OCI-LY7 (cell line): ENCODE measurements around the gene TYK2. TPM values are rescaled to one million over a fixed set of nuclear protein-coding genes. Genes with fewer than 3 reads are reported as not detected.
A peak's percentile ranks its signal among the peaks of the same experiment; 100 is the strongest.
"Not testable (repeated sequence)": the region's sequence is repeated elsewhere in the genome, so short reads cannot be mapped to it uniquely, and the experiment has no call there.

Experiments
- BruUV-seq: library from RNA; stranded (reverse); fragments of 400-500 nt; replicated peaks from 2 replicates; lab custom pipeline; 2021; lab: Mats Ljungman, UMichigan
- CTCF ChIA-PET: fragments of 300-600 bp; sonication (Branson Sonifier 250); formaldehyde crosslinking; loops from one replicate; lab custom pipeline; 2022; ENCODE audit warnings: antibody characterized with exemption; ENCODE audit not compliant: unreplicated experiment; lab: Charles Lee
- POLR2A ChIA-PET: fragments of 300-600 bp; sonication (Branson Sonifier 250); formaldehyde crosslinking; loops from one replicate; lab custom pipeline; 2022; ENCODE audit warnings: antibody characterized with exemption; lab: Charles Lee
- DNase-seq: peaks from one replicate; pipeline ENCODE4 v3.0.0-alpha.2; 2015; ENCODE audit warnings: low spot score
- H2AFZ ChIP-seq: fragments of 200-600 bp; sonication (generic), shearing (Covaris generic); 2 replicates; pipeline ENCODE4 v1.6.1; 2014; ENCODE audit warnings: mild to moderate bottlenecking, antibody characterized with exemption, low read length, moderate library complexity
- H3K27ac ChIP-seq: fragments of 200-600 bp; sonication (generic); 2 replicates; pipeline ENCODE4 v1.5.1; 2014; ENCODE audit warnings: mixed run types, low read depth, mild to moderate bottlenecking, moderate library complexity, low read length, inconsistent platforms; ENCODE audit not compliant: poor library complexity, severe bottlenecking
- H3K36me3 ChIP-seq: fragments of 200-600 bp; sonication (generic); 2 replicates; pipeline ENCODE4 v1.6.1; 2014; ENCODE audit warnings: mild to moderate bottlenecking, antibody characterized with exemption, low read length, moderate library complexity, mixed read lengths; ENCODE audit not compliant: insufficient read depth
- H3K4me1 ChIP-seq: fragments of 200-600 bp; sonication (generic); 2 replicates; pipeline ENCODE4 v1.5.1; 2014; ENCODE audit warnings: mild to moderate bottlenecking, low read length; ENCODE audit not compliant: insufficient read depth, poor library complexity, severe bottlenecking
- H3K4me2 ChIP-seq: fragments of 200-600 bp; sonication (generic); 2 replicates; pipeline ENCODE4 v1.6.1; 2014; ENCODE audit warnings: mild to moderate bottlenecking, low read length
- H3K4me3 ChIP-seq: fragments of 200-600 bp; sonication (generic); 2 replicates; pipeline ENCODE4 v1.5.1; 2014; ENCODE audit warnings: mild to moderate bottlenecking, low read depth, low read length; ENCODE audit not compliant: poor library complexity, severe bottlenecking
- H3K79me2 ChIP-seq: fragments of 200-600 bp; sonication (generic); 2 replicates; pipeline ENCODE4 v1.6.1; 2016; ENCODE audit warnings: low read depth, mild to moderate bottlenecking, low read length, moderate library complexity, mixed read lengths; ENCODE audit not compliant: insufficient read depth
- H3K9me2 ChIP-seq: fragments of 200-600 bp; sonication (generic); 2 replicates; pipeline ENCODE4 v1.6.1; 2016; ENCODE audit warnings: mild to moderate bottlenecking, low read length, mixed read lengths; ENCODE audit not compliant: insufficient read depth
- H3K9me3 ChIP-seq: fragments of 200-600 bp; sonication (generic); 2 replicates; pipeline ENCODE4 v1.6.1; 2014; ENCODE audit warnings: mild to moderate bottlenecking, mixed run types, low read length, mixed read lengths
- H4K20me1 ChIP-seq: fragments of 200-600 bp; sonication (generic); 2 replicates; pipeline ENCODE4 v1.6.1; 2014; ENCODE audit warnings: mild to moderate bottlenecking, antibody characterized with exemption, low read length, moderate library complexity, mixed read lengths; ENCODE audit not compliant: insufficient read depth
- CTCF ChIP-seq: fragments of 200-600 bp; sonication (generic); conservative IDR thresholded peaks from 2 replicates; pipeline ENCODE4 v1.5.1; 2014; ENCODE audit warnings: mild to moderate bottlenecking, antibody characterized with exemption, low read length, moderate library complexity, mixed read lengths
- EZH2phosphoT487 ChIP-seq: fragments of 200-600 bp; sonication (generic); IDR thresholded peaks from 2 replicates; pipeline ENCODE4 v1.6.1; 2018; ENCODE audit warnings: low read depth, borderline replicate concordance, mild to moderate bottlenecking, mixed run types, antibody characterized with exemption, low read length, moderate library complexity, mixed read lengths
- intact Hi-C: fragments of 100-400 bp; cut with micrococcal nuclease; formaldehyde crosslinking; loops from one replicate; pipeline ENCODE4 v1.10.0; 2022; ENCODE audit not compliant: unreplicated experiment
- total RNA-seq, 2 experiments: library from RNA; depleted of rRNA in 1 of 2; stranded (reverse); fragments of >200 nt in 1 of 2; shearing (Covaris generic) in 1 of 2; gene quantifications; 2 replicates each; pipeline ENCODE4 v1.2.3, GENCODE V29; 2014 to 2022

TYK2 gene
- total RNA-seq, 2 experiments from 2014 or later: 185 to 216 TPM

- H3K36me3 ChIP-seq: peaks cover 22% of the 10 kb centered on the region
- TSS peak; percentile 88 for BruUV-seq
- H3K4me3 ChIP-seq: peak overlapping the region; percentile 91
- peak overlapping the region; percentile 94 for H3K4me2 ChIP-seq
- ChIA-PET CTCF (interaction anchor here (0.5 to 1.3 kb wide), 4 partner anchors 9 to 109 kb away, joined by 3 to 4 read pairs (median 3); partner anchors contain the start of gene ICAM1), POLR2A (interaction anchor here (0.7 to 3.2 kb wide), 6 partner anchors 20 to 461 kb away, joined by 3 to 14 read pairs (median 5); partner anchors contain the start of genes ICAM1 and RAVER1)
- H2AFZ ChIP-seq: peak overlapping the region; percentile 75; the same call in 1 of the 2 replicates
- H3K79me2 ChIP-seq: peaks cover 16% of the 10 kb centered on the region
- peaks cover 11% of the 10 kb centered on the region for H3K4me1 ChIP-seq
- TF ChIP-seq CTCF: no peak; the same call in 1 of the 2 replicates
- no peak for TF ChIP-seq EZH2phosphoT487
- DNase-seq: no peak
- intact Hi-C loops: loop anchor here (2.0 kb wide), 2 partner anchors 47 to 111 kb away; partner anchors contain the start of gene RAVER1
- no peaks in the 10 kb centered on the region for H3K9me2 ChIP-seq
- no peaks in the 10 kb centered on the region for H4K20me1 ChIP-seq
- no peaks in the 10 kb centered on the region for H3K9me3 ChIP-seq
- peak overlapping the region; percentile 51 for H3K27ac ChIP-seq
Measured at GRCh38 chr19:10379880-10380312, 476 bp downstream of the TYK2 start.

DNA sequence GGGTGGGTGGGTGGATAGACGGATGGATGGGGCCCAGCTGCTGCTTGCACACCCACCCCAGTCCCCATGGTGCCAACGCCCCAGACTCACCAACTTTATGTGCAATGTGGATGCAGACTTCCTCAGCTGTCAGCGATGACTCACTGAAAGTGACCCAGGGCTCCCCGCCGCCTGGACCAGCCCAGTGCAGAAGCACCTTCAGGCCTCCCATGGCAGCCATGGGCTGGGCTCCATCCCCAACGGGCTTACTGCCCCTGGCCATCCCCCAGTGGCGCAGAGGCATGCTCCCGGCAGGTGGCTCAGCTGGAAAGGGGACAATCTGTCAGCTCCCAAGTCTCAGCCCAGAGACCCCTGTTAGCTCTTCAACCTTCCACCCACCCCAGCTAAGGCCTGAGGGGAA is 2.2 kb downstream of the TYK2 start:
- ChIA-PET POLR2A (no interaction called here), CTCF (no interaction called here)
- no TSS peak for BruUV-seq
- Histone ChIP-seq H3K4me3 (no peak overlapping the region), H3K9me2 (no peaks in the 10 kb centered on the region), H2AFZ (no peak overlapping the region), H3K4me1 (peaks cover 26% of the 10 kb centered on the region), H3K79me2 (peaks cover 16% of the 10 kb centered on the region), H3K4me2 (no peak overlapping the region), H3K36me3 (peaks cover 28% of the 10 kb centered on the region), H3K27ac (no peak overlapping the region), H4K20me1 (no peaks in the 10 kb centered on the region), H3K9me3 (no peaks in the 10 kb centered on the region)
- TF ChIP-seq CTCF (no peak), EZH2phosphoT487 (no peak)
- intact Hi-C loops: no loop called here
- no peak for DNase-seq

GRCh38 chr19:10377140-10377640 is 3.2 kb downstream of the TYK2 start:
- CTCF ChIA-PET: interaction anchor here (0.6 kb wide), 1 partner anchor 109 kb away, joined by 7 read pairs; no protein-coding TSS in a partner anchor
- intact Hi-C loops: not testable (repeated sequence)

More at GRCh38 chr19:10377140-10377640, 3.2 kb downstream of the TYK2 start:
- POLR2A ChIA-PET, H3K4me2 ChIP-seq, BruUV-seq, H2AFZ ChIP-seq, H3K4me3 ChIP-seq, H3K9me3 ChIP-seq, H4K20me1 ChIP-seq, H3K27ac ChIP-seq, DNase-seq, H3K9me2 ChIP-seq: not testable (repeated sequence)
- Histone ChIP-seq H3K36me3 (peaks cover 28% of the 10 kb centered on the region), H3K79me2 (peaks cover 16% of the 10 kb centered on the region), H3K4me1 (peaks cover 26% of the 10 kb centered on the region)
